GM12878 (cell line): Measurements from ENCODE around the gene DYNC1I1. TPM values are rescaled to one million over a fixed set of nuclear protein-coding genes. Genes with fewer than 3 reads are reported as not detected.

ENCODE experiments used
- ATAC-seq: fragments of 200-7000 bp; cut with Tn5 transposase; 3 replicates; pipeline ENCODE4 v1.9.1; 2020; ENCODE audit warnings: mild to moderate bottlenecking, moderate library complexity
- BruUV-seq: library from RNA; stranded (reverse); fragments of 400-500 nt; replicated peaks from 2 replicates; lab custom pipeline; 2021; lab: Mats Ljungman, UMichigan
- CTCF ChIA-PET: fragments of 300-600 bp; sonication (Branson Sonifier 250); formaldehyde crosslinking; extraction: SDS; loops from one replicate; lab custom pipeline; 2021; ENCODE audit warnings: inconsistent platforms; lab: Yijun Ruan, JAX
- POLR2A ChIA-PET: fragments of 350-600 bp; formaldehyde crosslinking; extraction: SDS; loops from one replicate; lab custom pipeline; 2021; ENCODE audit warnings: inconsistent platforms; lab: Charles Lee
- RAD21 ChIA-PET: fragments of 300-600 bp; sonication (Branson Sonifier 250); formaldehyde crosslinking; loops from one replicate; lab custom pipeline; 2023; ENCODE audit warnings: antibody characterized with exemption; ENCODE audit not compliant: unreplicated experiment; lab: Charles Lee
- SMC1A ChIA-PET: fragments of 300-600 bp; sonication (Branson Sonifier 250); formaldehyde crosslinking; loops from one replicate; lab custom pipeline; 2023; ENCODE audit not compliant: unreplicated experiment, uncharacterized antibody; lab: Charles Lee
- DNase-seq: peaks from one replicate; pipeline ENCODE4 v3.0.0-alpha.2; 2011; ENCODE audit warnings: low read depth, low spot score
- FAIRE-seq: peaks from 3 replicates; lab custom pipeline; 2011; peaks lifted over from hg19 to GRCh38; lab: Jason Lieb, UNC
- H2AFZ ChIP-seq: 2 replicates; pipeline ENCODE4 v1.6.0; 2011; ENCODE audit warnings: low read depth, low read length, control low read depth; ENCODE audit not compliant: control insufficient read depth
- H3K27ac ChIP-seq: 2 replicates; pipeline ENCODE4 v1.5.1; 2011; ENCODE audit warnings: control low read depth; ENCODE audit not compliant: control insufficient read depth, insufficient read depth
- H3K27me3 ChIP-seq, 2 experiments: replicated peaks in 1 of 2; 2 replicates each; pipeline versions ENCODE4 v1.6.0 to v1.6.1; 2011; ENCODE audit warnings: low read length in 1 of 2; ENCODE audit not compliant: control insufficient read depth in 2 of 2, insufficient read depth in 2 of 2
- H3K36me3 ChIP-seq, 2 experiments: 2 replicates each; pipeline ENCODE4 v1.5.1; 2011; ENCODE audit warnings: low read length in 1 of 2; ENCODE audit not compliant: control insufficient read depth in 2 of 2, insufficient read depth in 2 of 2
- H3K4me1 ChIP-seq: 2 replicates; pipeline ENCODE4 v1.6.1; 2011; ENCODE audit warnings: mild to moderate bottlenecking, low read length, moderate library complexity, mixed read lengths; ENCODE audit not compliant: control insufficient read depth, insufficient read depth
- H3K4me2 ChIP-seq: 2 replicates; pipeline ENCODE4 v1.6.0; 2011; ENCODE audit warnings: control low read depth; ENCODE audit not compliant: control insufficient read depth, insufficient read depth
- H3K4me3 ChIP-seq: fragments of 200-600 bp; sonication (generic); 2 replicates; pipeline ENCODE4 v1.5.1; 2016
- H3K79me2 ChIP-seq: 2 replicates; pipeline ENCODE4 v1.6.0; 2011; ENCODE audit warnings: low read length; ENCODE audit not compliant: control insufficient read depth, insufficient read depth
- H3K9ac ChIP-seq: 2 replicates; pipeline ENCODE4 v1.8.0; 2011; ENCODE audit warnings: low read length, control low read depth, mixed read lengths; ENCODE audit not compliant: control insufficient read depth, insufficient read depth
- H3K9me3 ChIP-seq: replicated peaks from 3 replicates; pipeline ENCODE4 v1.5.1; 2011; ENCODE audit warnings: mild to moderate bottlenecking, low read length; ENCODE audit not compliant: control insufficient read depth, insufficient read depth
- H4K20me1 ChIP-seq: 2 replicates; pipeline ENCODE4 v1.6.0; 2011; ENCODE audit not compliant: control insufficient read depth, insufficient read depth
- DPF2 ChIP-seq: fragments of 450-650 bp; IDR thresholded peaks from 2 replicates; pipeline ENCODE4 v1.6.1; 2017; ENCODE audit warnings: mild to moderate bottlenecking
- ESRRA ChIP-seq: IDR thresholded peaks from 2 replicates; pipeline ENCODE4 v1.6.1; 2012; ENCODE audit warnings: mild to moderate bottlenecking, low read length, improper control_type of control experiment
- FOXK2 ChIP-seq: fragments of 450-650 bp; IDR thresholded peaks from 2 replicates; pipeline ENCODE4 v1.6.1; 2017; ENCODE audit warnings: mild to moderate bottlenecking, moderate library complexity
- RELB ChIP-seq: fragments of 450-650 bp; IDR thresholded peaks from 2 replicates; pipeline ENCODE4 v1.6.1; 2017; ENCODE audit warnings: low read depth, mild to moderate bottlenecking, moderate library complexity
- REST ChIP-seq: IDR thresholded peaks from 2 replicates; pipeline ENCODE4 v1.6.1; 2012; ENCODE audit warnings: mild to moderate bottlenecking, low read depth, low read length
- SRF ChIP-seq, 2 experiments: IDR thresholded peaks; 2 replicates each; pipeline ENCODE4 v1.6.1; 2011; ENCODE audit warnings: low read depth in 2 of 2, low read length in 2 of 2, mild to moderate bottlenecking in 1 of 2, moderate library complexity in 1 of 2
- ZNF622 ChIP-seq: fragments of 450-650 bp; IDR thresholded peaks from 2 replicates; pipeline ENCODE4 v1.6.1; 2017; ENCODE audit warnings: mild to moderate bottlenecking, inconsistent platforms
- WGBS: methylation state at CpG from one replicate; pipeline ENCODE4 v1.1.6; 2016; ENCODE audit warnings: low lambda C conversion rate; ENCODE audit not compliant: insufficient replicate concordance, insufficient coverage; ENCODE audit errors: missing lambda C conversion rate; 5-methylcytosine and 5-hydroxymethylcytosine counted together
- in situ Hi-C: fragments of 300-500 bp; cut with MboI; formaldehyde crosslinking; loops from 9 replicates; pipeline ENCODE4 v1.14.3; 2018; ENCODE audit warnings: mixed read lengths
- intact Hi-C: fragments of 100-400 bp; cut with micrococcal nuclease; formaldehyde crosslinking; loops from one replicate; pipeline ENCODE4 v1.14.2; 2022; ENCODE audit not compliant: unreplicated experiment
- polyA plus RNA-seq, 11 experiments: library from polyadenylated mRNA; depleted of rRNA in 4 of 11; unstranded in 6 of 11; stranded (reverse) in 5 of 11; fragments of >200 nt; fragmentation: Nextera tagmentation in 4 of 11; fragmentation: Illumina TruSeq in 1 of 11; extraction: Ambion mirVana in 4 of 11; extraction: Trizol in 1 of 11; gene quantifications; 1 replicate in 1 of 11; 2 replicates in 10 of 11; pipeline versions ENCODE4 v1.2.1 to v1.2.3, GENCODE V29; 2011 to 2016; ENCODE audit warnings: inconsistent platforms in 2 of 11, missing spikeins in 2 of 11, low read depth in 1 of 11
- total RNA-seq, 4 experiments: library from RNA; depleted of rRNA in 3 of 4; stranded (reverse); fragments of >200 nt in 3 of 4; fragmentation: Illumina TruSeq in 1 of 4; extraction: Trizol in 1 of 4; gene quantifications; 2 replicates each; pipeline versions ENCODE4 v1.2.1 to v1.2.3, GENCODE V29; 2013 to 2021

The DYNC1I1 gene
- total and polyA plus RNA-seq, 10 of the 15 experiments (the other 5 are each of a cell fraction or from before 2014, with no cell fraction given), result 0.05 to 0.91 (median 0.14) TPM; not detected in 3

- no peak for TF ChIP-seq FOXK2
- TF ChIP-seq ESRRA, result no peak
- no peak for TF ChIP-seq SRF (IDR thresholded peaks at IDR 0.05; ENCODE audit: low read depth in 2 of 2, low read length in 2 of 2)
- no peak for TF ChIP-seq RELB
- TF ChIP-seq ZNF622, result no peak
- TF ChIP-seq, all 136 proteins: peak for 0
Observed at GRCh38 chr7:95904099-95904498, 131.7 kb downstream of the DYNC1I1 start (continued).

- Histone ChIP-seq H3K79me2 (no peaks in the 10 kb centered on the region), H3K4me1 (no peaks in the 10 kb centered on the region), H3K27me3 (no peaks in the 10 kb centered on the region), H3K9me3 (no peaks in the 10 kb centered on the region), H3K4me3 (no peak overlapping the region), H3K4me2 (no peak overlapping the region), H3K27ac (no peak overlapping the region), H2AFZ (no peak overlapping the region), H3K9ac (no peak overlapping the region), H3K36me3 (no peaks in the 10 kb centered on the region), H4K20me1 (no peaks in the 10 kb centered on the region)
- no TSS peak for BruUV-seq
- ChIA-PET RAD21 (no interaction called here), SMC1A (no interaction called here), CTCF (interaction anchor here (1.0 to 1.4 kb wide), 2 partner anchors 13 to 1122 kb away, joined by 3 read pairs; no protein-coding TSS in a partner anchor), POLR2A (interaction anchor here (1.0 kb wide), 1 partner anchor 252 kb away, joined by 8 read pairs; no protein-coding TSS in a partner anchor)
- no peak for ATAC-seq
- no peak for FAIRE-seq
- no peak for DNase-seq
- in situ Hi-C loops, result no loop called here
- peak; percentile 79 for TF ChIP-seq REST
- TF ChIP-seq DPF2, result no peak
- WGBS, result 17% methylated on average over 3 of the region's 3 CpGs
- intact Hi-C loops, result no loop called here
Observed at GRCh38 chr7:95905167-95905566, 132.8 kb downstream of the DYNC1I1 start.
